Measurements from ENCODE around the gene NOTCH1.
A peak's percentile ranks its signal among the peaks of the same experiment; 100 is the strongest.

Gene NOTCH1

GRCh38 chr9:136532799-136533774 lies 12.8 kb downstream of the NOTCH1 start:
- Histone ChIP-seq H3K36me3 (peaks cover 17% of the 10 kb centered on the region), H3K27me3 (ENCODE audit: insufficient read depth, low read depth, severe bottlenecking) (no peaks in the 10 kb centered on the region), H3K9me3 (ENCODE audit: severe bottlenecking) (no peaks in the 10 kb centered on the region), H3K4me3 (ENCODE audit: low read depth, low read length) (no peak overlapping the region), H3K27ac (no peak overlapping the region)
- TF ChIP-seq CTCF (IDR thresholded peaks at IDR 0.05; ENCODE audit: low read depth, low read length): no peak
- no peak for DNase-seq

GRCh38 chr9:136531904-136532798 lies 13.7 kb downstream of the NOTCH1 start:
- no peaks in the 10 kb centered on the region for H3K9me3 ChIP-seq (ENCODE audit: severe bottlenecking)
- H3K27ac ChIP-seq: no peak overlapping the region
- peaks cover 11% of the 10 kb centered on the region for H3K36me3 ChIP-seq
- DNase-seq: no peak
- no peaks in the 10 kb centered on the region for H3K27me3 ChIP-seq (ENCODE audit: insufficient read depth, low read depth, severe bottlenecking)
- H3K4me3 ChIP-seq (ENCODE audit: low read depth, low read length): no peak overlapping the region
- no peak for TF ChIP-seq CTCF (IDR thresholded peaks at IDR 0.05; ENCODE audit: low read depth, low read length)

- H3K27me3 ChIP-seq (ENCODE audit: insufficient read depth, low read depth, severe bottlenecking): no peaks in the 10 kb centered on the region
- no peak overlapping the region for H3K27ac ChIP-seq
- TF ChIP-seq CTCF (IDR thresholded peaks at IDR 0.05; ENCODE audit: low read depth, low read length): no peak
- DNase-seq: no peak
- no peak overlapping the region for H3K4me3 ChIP-seq (ENCODE audit: low read depth, low read length)
- no peaks in the 10 kb centered on the region for H3K9me3 ChIP-seq (ENCODE audit: severe bottlenecking)
- H3K36me3 ChIP-seq: peaks cover 6% of the 10 kb centered on the region; the same call in 1 of the 2 replicates
Measured at GRCh38 chr9:136531186-136531903, 14.5 kb downstream of the NOTCH1 start.

- DNase-seq: no peak
- H3K27me3 ChIP-seq (ENCODE audit: insufficient read depth, low read depth, severe bottlenecking): no peaks in the 10 kb centered on the region
- peaks cover 6% of the 10 kb centered on the region; the same call in 1 of the 2 replicates for H3K36me3 ChIP-seq
- H3K27ac ChIP-seq: peak overlapping the region; percentile 88; the same call in 1 of the 2 replicates
- no peak overlapping the region for H3K4me3 ChIP-seq (ENCODE audit: low read depth, low read length)
- TF ChIP-seq CTCF (IDR thresholded peaks at IDR 0.05; ENCODE audit: low read depth, low read length): no peak
- no peaks in the 10 kb centered on the region for H3K9me3 ChIP-seq (ENCODE audit: severe bottlenecking)
Measured at GRCh38 chr9:136530461-136531089, 15.3 kb downstream of the NOTCH1 start.
